Adipocyte (in vitro differentiated cells): ENCODE measurements around the gene GRIN2A.

Experiments used
- DNase-seq: peaks from one replicate; pipeline ENCODE4 v3.0.0-alpha.2; 2015; ENCODE audit warnings: low read depth
- H3K27me3 ChIP-seq: replicated peaks from 2 replicates; pipeline ENCODE4 v1.7.0; 2013; ENCODE audit warnings: mild to moderate bottlenecking, low read length, moderate library complexity; ENCODE audit not compliant: control insufficient read depth, insufficient read depth
- H3K36me3 ChIP-seq: 2 replicates; pipeline ENCODE4 v1.7.0; 2013; ENCODE audit warnings: low read length, mild to moderate bottlenecking, moderate library complexity; ENCODE audit not compliant: control insufficient read depth, insufficient read depth, severe bottlenecking
- H3K4me1 ChIP-seq: 2 replicates; pipeline ENCODE4 v1.7.0; 2013; ENCODE audit warnings: mild to moderate bottlenecking, low read length, moderate library complexity; ENCODE audit not compliant: control insufficient read depth, insufficient read depth
- H3K4me3 ChIP-seq: 2 replicates; pipeline ENCODE4 v1.7.0; 2013; ENCODE audit warnings: mild to moderate bottlenecking, low read length, moderate library complexity
- H3K9ac ChIP-seq: 2 replicates; pipeline ENCODE4 v1.7.0; 2013; ENCODE audit warnings: mild to moderate bottlenecking, low read length, moderate library complexity
- H3K9me3 ChIP-seq: 2 replicates; pipeline ENCODE4 v1.7.0; 2013; ENCODE audit warnings: mild to moderate bottlenecking, low read length, moderate library complexity; ENCODE audit not compliant: control insufficient read depth

Gene GRIN2A

GRCh38 chr16:9996221-9996620 lies 186.0 kb downstream of the GRIN2A start:
- no peak for DNase-seq
- Histone ChIP-seq H3K9me3 (no peaks in the 10 kb centered on the region), H3K27me3 (no peaks in the 10 kb centered on the region), H3K4me3 (no peak overlapping the region), H3K9ac (no peak overlapping the region), H3K36me3 (no peaks in the 10 kb centered on the region), H3K4me1 (no peaks in the 10 kb centered on the region)

- Histone ChIP-seq H3K4me1 (no peaks in the 10 kb centered on the region), H3K9me3 (no peaks in the 10 kb centered on the region), H3K27me3 (no peaks in the 10 kb centered on the region), H3K9ac (no peak overlapping the region), H3K36me3 (no peaks in the 10 kb centered on the region), H3K4me3 (no peak overlapping the region)
- DNase-seq, result no peak
Measured at GRCh38 chr16:9992441-9992840, 189.8 kb downstream of the GRIN2A start.

GRCh38 chr16:9980981-9981380 lies 201.2 kb downstream of the GRIN2A start:
- DNase-seq, result no peak
- Histone ChIP-seq H3K9ac (no peak overlapping the region), H3K36me3 (no peaks in the 10 kb centered on the region), H3K27me3 (no peaks in the 10 kb centered on the region), H3K4me3 (no peak overlapping the region), H3K4me1 (no peaks in the 10 kb centered on the region), H3K9me3 (no peaks in the 10 kb centered on the region)

- DNase-seq, result no peak
Measured at GRCh38 chr16:9978160-9978725, 204.0 kb downstream of the GRIN2A start.

GRCh38 chr16:9977333-9977897 lies 204.8 kb downstream of the GRIN2A start:
- Histone ChIP-seq H3K9ac (no peak overlapping the region), H3K36me3 (no peaks in the 10 kb centered on the region), H3K4me1 (no peaks in the 10 kb centered on the region), H3K4me3 (no peak overlapping the region), H3K9me3 (peaks cover 7% of the 10 kb centered on the region), H3K27me3 (no peaks in the 10 kb centered on the region)
- DNase-seq, result no peak

More at GRCh38 chr16:9978160-9978725, 204.0 kb downstream of the GRIN2A start:
- Histone ChIP-seq H3K4me1 (no peaks in the 10 kb centered on the region), H3K4me3 (no peak overlapping the region), H3K27me3 (no peaks in the 10 kb centered on the region), H3K9ac (no peak overlapping the region), H3K9me3 (peaks cover 4% of the 10 kb centered on the region), H3K36me3 (no peaks in the 10 kb centered on the region)

GRCh38 chr16:9976601-9977000 lies 205.6 kb downstream of the GRIN2A start:
- Histone ChIP-seq H3K27me3 (no peaks in the 10 kb centered on the region), H3K4me3 (no peak overlapping the region), H3K4me1 (no peaks in the 10 kb centered on the region), H3K9ac (no peak overlapping the region), H3K9me3 (peaks cover 7% of the 10 kb centered on the region), H3K36me3 (no peaks in the 10 kb centered on the region)
- DNase-seq, result no peak

- Histone ChIP-seq H3K36me3 (no peaks in the 10 kb centered on the region), H3K4me3 (no peak overlapping the region), H3K4me1 (no peaks in the 10 kb centered on the region), H3K9ac (no peak overlapping the region), H3K27me3 (no peaks in the 10 kb centered on the region), H3K9me3 (peaks cover 7% of the 10 kb centered on the region)
- DNase-seq, result no peak
Measured at GRCh38 chr16:9971907-9972306, 210.3 kb downstream of the GRIN2A start.

GRCh38 chr16:9970796-9971195 lies 211.4 kb downstream of the GRIN2A start:
- Histone ChIP-seq H3K4me3 (no peak overlapping the region), H3K4me1 (no peaks in the 10 kb centered on the region), H3K36me3 (no peaks in the 10 kb centered on the region), H3K9ac (no peak overlapping the region), H3K9me3 (peaks cover 7% of the 10 kb centered on the region), H3K27me3 (no peaks in the 10 kb centered on the region)
- no peak for DNase-seq

GRCh38 chr16:9970244-9970643 lies 212.0 kb downstream of the GRIN2A start:
- no peak overlapping the region for H3K4me3 ChIP-seq
- no peak for DNase-seq
- peaks cover 7% of the 10 kb centered on the region for H3K9me3 ChIP-seq
- H3K36me3 ChIP-seq, result no peaks in the 10 kb centered on the region
- no peak overlapping the region for H3K9ac ChIP-seq
- no peaks in the 10 kb centered on the region for H3K27me3 ChIP-seq
- H3K4me1 ChIP-seq, result no peaks in the 10 kb centered on the region

- DNase-seq, result no peak
- no peaks in the 10 kb centered on the region for H3K4me1 ChIP-seq
- H3K9me3 ChIP-seq, result peaks cover 7% of the 10 kb centered on the region
- no peaks in the 10 kb centered on the region for H3K36me3 ChIP-seq
- H3K4me3 ChIP-seq, result no peak overlapping the region
- no peaks in the 10 kb centered on the region for H3K27me3 ChIP-seq
- no peak overlapping the region for H3K9ac ChIP-seq
Measured at GRCh38 chr16:9969580-9969979, 212.6 kb downstream of the GRIN2A start.

- Histone ChIP-seq H3K27me3 (no peaks in the 10 kb centered on the region), H3K9me3 (no peaks in the 10 kb centered on the region), H3K4me3 (no peak overlapping the region), H3K4me1 (no peaks in the 10 kb centered on the region), H3K36me3 (no peaks in the 10 kb centered on the region), H3K9ac (no peak overlapping the region)
- no peak for DNase-seq
Measured at GRCh38 chr16:9966569-9967157, 215.6 kb downstream of the GRIN2A start.

- no peak overlapping the region for H3K9ac ChIP-seq
- H3K4me1 ChIP-seq, result no peaks in the 10 kb centered on the region
- DNase-seq, result no peak
- no peak overlapping the region for H3K4me3 ChIP-seq
- no peaks in the 10 kb centered on the region for H3K27me3 ChIP-seq
- H3K36me3 ChIP-seq, result no peaks in the 10 kb centered on the region
- H3K9me3 ChIP-seq, result no peaks in the 10 kb centered on the region
Measured at GRCh38 chr16:9965079-9965478, 217.1 kb downstream of the GRIN2A start.
